Inflammatory macrophage (primary cell): Measurements from ENCODE around the gene RNF186.
"Not testable (repeated sequence)": the region's sequence is repeated elsewhere in the genome, so short reads cannot be mapped to it uniquely, and the experiment has no call there.

Experiments
- DNase-seq, 2 donors: peaks; one replicate each; pipeline ENCODE4 v3.0.0-alpha.2; 2020 to 2022
- total RNA-seq, 18 experiments: gene quantifications; one replicate each; lab custom pipeline; 2026; ENCODE audit warnings: mixed read lengths in 6 of 18, inconsistent platforms in 2 of 18; lab: John Stamatoyannopoulos, UW

Gene RNF186, protein sequence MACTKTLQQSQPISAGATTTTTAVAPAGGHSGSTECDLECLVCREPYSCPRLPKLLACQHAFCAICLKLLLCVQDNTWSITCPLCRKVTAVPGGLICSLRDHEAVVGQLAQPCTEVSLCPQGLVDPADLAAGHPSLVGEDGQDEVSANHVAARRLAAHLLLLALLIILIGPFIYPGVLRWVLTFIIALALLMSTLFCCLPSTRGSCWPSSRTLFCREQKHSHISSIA
- total RNA-seq: 0 reads per million in 18 experiments

DNA sequence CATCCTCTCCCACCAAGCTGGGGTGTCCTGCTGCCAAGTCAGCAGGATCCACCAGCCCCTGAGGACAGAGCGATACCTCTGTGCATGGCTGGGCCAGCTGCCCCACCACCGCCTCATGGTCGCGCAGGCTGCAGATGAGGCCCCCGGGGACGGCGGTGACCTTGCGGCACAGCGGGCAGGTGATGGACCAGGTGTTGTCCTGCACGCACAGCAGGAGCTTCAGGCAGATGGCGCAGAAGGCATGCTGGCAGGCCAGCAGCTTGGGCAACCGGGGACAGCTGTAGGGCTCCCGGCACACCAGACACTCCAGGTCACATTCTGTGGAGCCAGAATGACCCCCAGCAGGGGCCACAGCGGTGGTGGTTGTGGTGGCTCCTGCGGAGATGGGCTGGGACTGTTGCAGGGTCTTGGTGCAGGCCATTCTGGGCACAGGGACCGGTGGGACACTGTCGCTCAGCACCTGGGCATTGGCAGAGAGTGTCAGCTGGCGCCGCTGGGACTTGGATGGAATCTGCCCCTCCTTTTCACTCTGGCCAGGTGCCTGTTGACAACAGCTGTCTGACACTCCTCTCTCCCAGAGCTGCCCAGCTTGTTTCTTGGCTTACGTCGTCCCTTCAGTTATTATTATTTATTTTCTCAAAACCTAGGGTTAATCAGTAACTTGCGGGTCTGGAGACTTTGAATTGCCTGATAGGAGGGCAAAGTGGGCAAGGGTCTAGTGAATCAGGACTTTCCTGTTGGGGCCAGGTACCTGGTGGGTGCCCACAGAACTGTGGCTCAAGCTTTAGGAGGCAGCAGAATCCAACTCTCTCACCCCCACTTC is at the start of gene RNF186:
TSS of gene RNF186 (minus strand) at position 603 of the 823 bp plus-strand sequence. CDS start at position 421, 182 bp downstream.
- no peak for DNase-seq

GRCh38 chr1:19864570-19865160 is 49.6 kb upstream of the RNF186 start:
- no peak for DNase-seq

- no peak for DNase-seq
Measured at GRCh38 chr1:19862944-19863343, 47.9 kb upstream of the RNF186 start.

GRCh38 chr1:19861842-19862530 is 46.9 kb upstream of the RNF186 start:
- DNase-seq: no peak

DNA sequence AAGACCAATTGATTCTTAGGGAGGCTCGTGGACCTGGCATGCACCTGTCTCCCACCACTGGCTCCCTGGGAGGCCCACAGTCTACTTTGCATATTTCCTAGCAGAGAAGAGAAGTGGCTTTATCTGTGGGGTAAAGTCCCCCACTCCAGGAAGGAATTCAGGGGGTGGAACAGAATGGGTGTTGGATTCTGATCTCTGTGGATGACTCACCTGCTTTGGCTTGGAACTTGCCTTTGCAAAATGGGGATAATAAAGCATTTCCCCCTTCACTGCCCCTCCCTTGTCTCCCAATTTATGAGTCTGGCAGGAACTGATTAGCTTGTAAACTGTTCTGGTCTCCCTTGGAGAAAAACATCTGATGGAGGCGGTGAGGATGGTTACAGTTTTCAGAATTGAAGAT is 46.0 kb upstream of the RNF186 start:
- DNase-seq: no peak

GRCh38 chr1:19860418-19860817 is 45.3 kb upstream of the RNF186 start:
- DNase-seq: no peak

DNA sequence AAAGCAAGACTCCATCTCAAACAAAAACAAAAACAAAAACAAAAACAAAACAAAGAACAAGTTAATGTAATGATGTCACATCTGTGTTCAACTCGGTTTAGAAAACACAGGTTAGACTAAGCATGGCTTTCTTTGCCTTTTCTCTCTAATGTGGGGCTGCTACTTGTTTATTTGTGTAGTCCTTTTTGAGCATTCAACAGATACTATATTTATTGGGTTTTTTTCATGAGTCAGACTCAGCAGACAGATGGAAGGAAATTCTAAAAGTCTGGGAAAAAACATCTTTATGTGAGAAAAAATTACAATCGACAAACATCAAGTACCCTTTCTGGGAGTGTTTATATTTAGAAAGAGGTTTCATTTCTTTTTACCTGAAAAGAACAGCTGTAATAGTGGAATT is 44.8 kb upstream of the RNF186 start:
- DNase-seq: no peak

DNA sequence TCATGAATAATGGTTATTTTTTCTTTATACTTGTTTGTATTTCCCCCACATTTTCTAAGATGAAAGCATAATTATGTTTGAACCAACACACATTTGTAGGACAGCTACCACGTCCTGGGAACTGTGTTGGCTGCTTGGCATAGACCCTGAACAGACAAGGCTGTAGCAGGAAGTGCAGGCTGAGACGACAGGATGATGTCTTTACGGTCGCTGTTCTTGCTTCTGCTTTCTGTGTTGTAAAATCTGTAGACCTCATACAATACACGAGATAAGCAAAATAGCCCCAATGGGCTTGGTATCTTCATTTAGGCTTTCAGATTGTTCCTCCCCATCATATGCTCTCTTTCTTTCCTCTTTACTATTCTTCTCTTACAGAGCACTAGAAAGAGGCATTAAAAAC is 43.8 kb upstream of the RNF186 start:
- DNase-seq: peak in 1 of 2 donors; percentile 12

- DNase-seq: no peak
Measured at GRCh38 chr1:19854866-19855265, 39.8 kb upstream of the RNF186 start.

GRCh38 chr1:19852036-19852435 is 37.0 kb upstream of the RNF186 start:
- DNase-seq: no peak

DNA sequence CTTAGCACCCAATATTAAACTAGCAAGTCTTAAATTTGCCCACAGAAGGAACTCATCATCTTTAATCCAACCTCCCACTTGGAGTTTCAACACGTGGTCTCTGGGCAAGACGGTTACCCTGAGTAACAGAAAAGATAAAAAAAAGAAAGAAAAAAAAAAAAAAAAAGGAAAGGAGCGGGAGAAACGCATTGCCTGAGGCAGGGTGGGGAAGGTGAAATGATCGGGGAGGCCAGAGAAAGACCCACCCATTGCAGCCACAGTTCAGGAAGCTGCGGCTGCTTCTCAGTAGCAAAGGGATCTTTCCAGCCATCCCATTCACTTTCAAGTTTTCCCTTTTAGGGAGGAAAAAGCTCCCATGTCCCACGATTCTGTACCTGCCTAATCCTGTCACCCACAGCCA is 35.1 kb upstream of the RNF186 start:
- DNase-seq: no peak

DNA sequence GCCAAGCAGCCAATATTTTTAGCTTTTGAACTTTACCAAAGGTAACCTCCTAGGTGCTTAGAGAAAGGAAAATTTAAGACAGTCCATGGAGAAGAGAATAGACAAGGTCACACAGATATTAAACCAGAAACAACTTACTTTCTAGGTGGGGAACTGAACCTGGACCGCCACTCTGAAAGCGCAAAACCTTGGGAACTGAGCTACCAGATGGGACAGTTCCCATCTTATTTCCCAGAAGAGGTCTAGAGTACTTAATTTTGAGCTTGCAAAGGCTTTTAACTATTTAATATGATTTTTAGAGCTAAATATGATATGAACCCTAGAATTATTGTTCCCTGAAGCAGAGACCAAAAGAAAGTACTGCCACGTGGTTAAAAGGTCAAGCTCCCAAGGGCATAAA is 34.2 kb upstream of the RNF186 start:
- DNase-seq: not testable (repeated sequence)

DNA sequence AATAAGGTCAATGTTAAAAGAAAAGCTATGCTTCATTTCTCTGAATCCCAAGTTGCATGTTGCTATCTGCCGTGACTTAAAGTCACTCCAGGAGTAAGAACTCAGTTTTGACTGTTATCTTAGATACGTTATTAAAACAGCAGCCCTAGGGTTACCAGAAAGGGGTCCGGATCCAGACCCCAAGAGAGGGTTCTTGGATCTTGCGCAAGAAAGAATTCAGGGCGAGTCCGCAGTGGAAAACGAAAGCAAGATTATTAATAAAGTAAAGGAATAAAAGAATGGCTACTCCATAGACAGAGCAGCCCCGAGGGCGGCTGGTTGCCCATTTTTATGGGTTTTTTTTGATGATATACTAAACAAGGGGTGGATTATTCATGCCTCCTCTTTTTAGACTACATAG is 32.3 kb upstream of the RNF186 start:
- DNase-seq: not testable (repeated sequence)

DNA sequence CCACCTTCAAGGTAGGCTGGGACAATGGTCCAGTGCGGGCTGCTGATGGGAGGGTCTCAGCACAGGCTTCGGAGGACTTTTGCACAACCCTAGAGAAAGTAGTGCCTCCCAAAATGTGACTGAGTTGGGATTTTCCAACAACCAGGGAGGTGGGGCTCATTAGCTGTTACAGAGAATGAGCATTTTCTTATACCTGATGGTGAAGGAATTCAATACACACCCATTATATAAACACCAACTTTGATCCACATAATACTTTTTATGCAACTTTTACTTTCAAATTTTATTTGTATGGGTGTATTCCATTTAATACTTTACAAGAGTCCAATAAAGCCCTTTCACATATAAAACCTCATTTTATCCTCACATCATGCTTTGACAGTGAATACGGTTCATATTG is 31.3 kb upstream of the RNF186 start:
- DNase-seq: no peak

GRCh38 chr1:19845555-19845954 is 30.5 kb upstream of the RNF186 start:
- DNase-seq: no peak

GRCh38 chr1:19844731-19845495 is 29.8 kb upstream of the RNF186 start:
- no peak for DNase-seq

DNA sequence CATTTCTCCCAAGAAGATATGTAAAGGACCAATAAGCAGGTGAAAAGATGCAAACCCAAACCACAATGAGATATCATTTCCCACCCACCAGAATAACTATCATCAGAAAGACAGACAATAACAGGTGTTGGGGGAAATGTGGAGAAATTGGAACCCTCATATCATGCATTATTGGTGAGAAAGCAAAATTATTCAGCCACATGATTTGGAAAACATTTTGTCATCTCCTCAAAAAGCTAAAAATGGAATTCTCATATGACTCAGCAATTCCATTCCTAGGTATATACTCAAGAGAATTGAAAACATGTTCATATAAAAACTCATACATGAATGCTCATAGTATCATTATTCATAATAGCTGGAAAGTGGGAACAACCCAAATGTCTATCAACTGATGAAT is 25.1 kb upstream of the RNF186 start:
- DNase-seq: no peak

DNA sequence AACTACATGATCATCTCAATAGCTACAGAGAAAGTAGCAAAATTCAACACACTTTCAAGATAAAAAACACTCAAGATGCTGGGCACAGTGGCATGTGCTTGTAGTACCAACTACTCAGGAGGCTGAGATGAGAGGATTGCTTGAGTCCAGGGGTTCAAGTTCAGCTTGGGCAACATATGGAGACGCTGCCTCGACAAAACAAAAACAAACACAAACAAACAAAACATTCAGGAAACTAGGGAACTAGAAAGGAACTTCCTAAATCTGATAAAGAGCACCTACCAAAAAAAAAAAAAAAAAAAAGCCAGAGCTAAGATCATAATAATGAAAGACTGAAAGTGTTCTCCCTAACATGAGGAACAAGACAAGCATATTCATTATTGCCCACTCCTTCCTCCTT is 22.8 kb upstream of the RNF186 start:
- DNase-seq: peak; percentile 50 to 51

DNA sequence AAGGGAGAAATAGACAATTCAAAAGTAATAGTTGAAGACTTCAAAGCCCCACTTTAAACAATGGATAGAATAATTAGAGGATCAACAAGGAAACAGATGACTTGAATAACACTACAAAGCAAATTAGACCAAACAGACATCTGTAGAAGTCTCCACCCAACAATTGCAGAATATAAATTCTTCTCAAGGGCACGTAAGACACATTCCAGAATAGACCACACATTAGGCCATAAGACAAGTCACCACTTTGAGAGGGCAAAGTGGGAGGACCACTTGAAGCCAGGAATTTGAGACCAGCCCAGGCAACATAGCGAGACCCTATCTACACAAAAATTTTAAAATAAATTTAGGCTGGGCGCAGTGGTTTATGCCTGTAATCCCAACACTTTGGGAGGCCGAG is 20.5 kb upstream of the RNF186 start:
- no peak for DNase-seq

- no peak for DNase-seq
Measured at GRCh38 chr1:19831441-19831840, 16.4 kb upstream of the RNF186 start.

GRCh38 chr1:19828546-19828945 is 13.5 kb upstream of the RNF186 start:
- DNase-seq: no peak

DNA sequence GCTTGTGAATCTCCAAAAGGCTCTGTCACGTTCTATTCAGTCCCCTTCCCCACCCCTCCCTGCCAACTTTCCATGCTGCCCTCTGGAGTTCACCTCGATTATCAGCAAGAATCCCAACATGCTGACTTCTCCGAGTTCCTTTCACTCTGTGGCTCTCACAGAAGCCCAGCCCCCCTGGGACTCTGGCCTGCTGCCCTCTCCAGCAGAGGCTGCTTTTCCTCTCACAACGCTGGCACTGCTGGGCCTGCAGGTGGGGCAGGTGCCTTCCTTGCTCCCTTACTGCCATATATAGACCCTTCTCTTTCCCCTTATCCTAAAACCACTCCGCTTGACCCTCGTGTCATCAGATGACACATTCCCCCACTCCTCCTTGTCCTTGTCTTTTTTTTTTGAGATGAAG is 10.2 kb upstream of the RNF186 start:
- no peak for DNase-seq
